IMR-90 (cell line): ENCODE measurements around the gene C1GALT1. TPM values are rescaled to one million over a fixed set of nuclear protein-coding genes. Genes with fewer than 3 reads are reported as not detected.

Experiments used
- ATAC-seq: fragments of 200-7000 bp; cut with Tn5 transposase; 2 replicates; pipeline ENCODE4 v1.9.1; 2020; ENCODE audit warnings: low read depth, mild to moderate bottlenecking, moderate library complexity
- BruUV-seq: library from RNA; stranded (reverse); fragments of 400-500 nt; replicated peaks from 2 replicates; lab custom pipeline; 2021; lab: Mats Ljungman, UMichigan
- CTCF ChIA-PET: fragments of 300-600 bp; formaldehyde crosslinking; extraction: SDS; loops from one replicate; lab custom pipeline; 2021; ENCODE audit warnings: antibody characterized with exemption; lab: Yijun Ruan, JAX
- POLR2A ChIA-PET: fragments of 300-600 bp; sonication (Branson Sonifier 250); formaldehyde crosslinking; loops from one replicate; lab custom pipeline; 2022; ENCODE audit warnings: antibody characterized with exemption; ENCODE audit not compliant: unreplicated experiment; lab: Charles Lee
- DNase-seq: peaks from one replicate; pipeline ENCODE4 v3.0.0; 2013
- H2AFZ ChIP-seq: replicated peaks from 2 replicates; pipeline ENCODE3; 2013; ENCODE audit warnings: low read length, mild to moderate bottlenecking; ENCODE audit not compliant: poor library complexity
- H2AK5ac ChIP-seq: 2 replicates; pipeline ENCODE4 v1.6.1; 2013; ENCODE audit warnings: low read depth, low read length, inconsistent platforms
- H2AK9ac ChIP-seq: replicated peaks from 2 replicates; pipeline ENCODE3; 2013; ENCODE audit warnings: mild to moderate bottlenecking, low read depth, low read length, moderate library complexity; ENCODE audit not compliant: poor library complexity
- H2BK120ac ChIP-seq: 2 replicates; pipeline ENCODE4 v1.6.1; 2013; ENCODE audit warnings: low read depth, low read length, inconsistent platforms
- H2BK15ac ChIP-seq: 3 replicates; pipeline ENCODE4 v1.6.1; 2013; ENCODE audit warnings: low read depth, low read length, inconsistent platforms
- H2BK20ac ChIP-seq: 2 replicates; pipeline ENCODE4 v1.6.1; 2013; ENCODE audit warnings: low read depth, mild to moderate bottlenecking, inconsistent platforms, low read length, moderate library complexity
- H2BK5ac ChIP-seq: 2 replicates; pipeline ENCODE4 v1.6.1; 2013; ENCODE audit warnings: mild to moderate bottlenecking, low read depth, low read length, inconsistent platforms; ENCODE audit not compliant: poor library complexity, severe bottlenecking
- H3K14ac ChIP-seq: replicated peaks from 2 replicates; pipeline ENCODE4 v1.6.1; 2013; ENCODE audit warnings: low read depth, low read length, inconsistent platforms
- H3K18ac ChIP-seq: 2 replicates; pipeline ENCODE4 v1.6.1; 2013; ENCODE audit warnings: low read depth, low read length, control low read depth
- H3K23ac ChIP-seq: 2 replicates; pipeline ENCODE4 v1.6.1; 2013; ENCODE audit warnings: low read depth, low read length, inconsistent platforms
- H3K27ac ChIP-seq: 2 replicates; pipeline ENCODE4 v1.5.1; 2013; ENCODE audit warnings: mild to moderate bottlenecking, control low read depth, low read length; ENCODE audit not compliant: insufficient read depth
- H3K27me3 ChIP-seq: 2 replicates; pipeline ENCODE4 v1.6.1; 2013; ENCODE audit warnings: low read length; ENCODE audit not compliant: control insufficient read depth, insufficient read depth
- H3K36me3 ChIP-seq: 2 replicates; pipeline ENCODE4 v1.6.1; 2013; ENCODE audit warnings: low read length, mixed read lengths; ENCODE audit not compliant: control insufficient read depth, insufficient read depth
- H3K4ac ChIP-seq: 2 replicates; pipeline ENCODE4 v1.6.1; 2013; ENCODE audit warnings: low read depth, low read length, inconsistent platforms
- H3K4me1 ChIP-seq: 2 replicates; pipeline ENCODE4 v1.6.1; 2013; ENCODE audit warnings: low read length, mixed read lengths; ENCODE audit not compliant: control insufficient read depth, insufficient read depth
- H3K4me2 ChIP-seq: 2 replicates; pipeline ENCODE4 v1.6.1; 2013; ENCODE audit warnings: low read depth, mild to moderate bottlenecking, control low read depth, low read length, moderate library complexity
- H3K4me3 ChIP-seq: 2 replicates; pipeline ENCODE4 v1.5.1; 2013; ENCODE audit warnings: low read depth, mild to moderate bottlenecking, control low read depth, low read length, moderate library complexity; ENCODE audit not compliant: insufficient read depth
- H3K56ac ChIP-seq: 2 replicates; pipeline ENCODE4 v1.6.1; 2013; ENCODE audit warnings: low read length, inconsistent platforms; ENCODE audit not compliant: insufficient read depth; ENCODE audit errors: extremely low read depth
- H3K79me1 ChIP-seq, 2 experiments: 2 replicates each; pipeline ENCODE4 v1.6.1; 2013; ENCODE audit warnings: low read length in 2 of 2, inconsistent platforms in 1 of 2, low read depth in 1 of 2
- H3K9ac ChIP-seq: 2 replicates; pipeline ENCODE4 v1.6.1; 2013; ENCODE audit warnings: low read depth, low read length, control low read depth
- H3K9me1 ChIP-seq: 2 replicates; pipeline ENCODE4 v1.6.1; 2013; ENCODE audit warnings: low read length, inconsistent platforms; ENCODE audit not compliant: insufficient read depth
- H3K9me3 ChIP-seq: 2 replicates; pipeline ENCODE4 v1.6.1; 2013; ENCODE audit warnings: low read length; ENCODE audit not compliant: control insufficient read depth, insufficient read depth
- H4K20me1 ChIP-seq: 2 replicates; pipeline ENCODE4 v1.6.1; 2013; ENCODE audit warnings: low read length, inconsistent platforms; ENCODE audit not compliant: insufficient read depth
- H4K5ac ChIP-seq: 2 replicates; pipeline ENCODE4 v1.6.1; 2013; ENCODE audit warnings: mild to moderate bottlenecking, low read depth, low read length, control low read depth
- H4K8ac ChIP-seq, 2 experiments: 2 replicates each; pipeline ENCODE4 v1.6.1; 2013; ENCODE audit warnings: low read depth in 2 of 2, low read length in 2 of 2, control low read depth in 1 of 2, inconsistent platforms in 1 of 2
- H4K91ac ChIP-seq: 2 replicates; pipeline ENCODE4 v1.6.1; 2013; ENCODE audit warnings: low read depth, low read length, inconsistent platforms; ENCODE audit not compliant: insufficient read depth
- BHLHE40 ChIP-seq: fragments of 150-350 bp; IDR thresholded peaks from 2 replicates; pipeline ENCODE4 v1.6.1; 2016; ENCODE audit warnings: mild to moderate bottlenecking, low read depth, low read length
- CEBPB ChIP-seq: IDR thresholded peaks from 2 replicates; pipeline ENCODE4 v1.6.1; 2012; ENCODE audit warnings: low read depth, low read length, improper control_type of control experiment
- CHD1 ChIP-seq: IDR thresholded peaks from 2 replicates; pipeline ENCODE4 v1.6.1; 2012; ENCODE audit warnings: low read depth, low read length, improper control_type of control experiment
- CTCF ChIP-seq: conservative IDR thresholded peaks from 2 replicates; pipeline ENCODE4 v1.5.1; 2012; ENCODE audit warnings: mild to moderate bottlenecking, low read depth, low read length, improper control_type of control experiment
- FOS ChIP-seq: fragments of 150-350 bp; IDR thresholded peaks from 2 replicates; pipeline ENCODE4 v1.6.1; 2016; ENCODE audit warnings: low read depth, low read length
- MAFK ChIP-seq: IDR thresholded peaks from 2 replicates; pipeline ENCODE4 v1.6.1; 2012; ENCODE audit warnings: low read depth, low read length, improper control_type of control experiment
- MAZ ChIP-seq: IDR thresholded peaks from 2 replicates; pipeline ENCODE4 v1.6.1; 2012; ENCODE audit warnings: low read depth, mild to moderate bottlenecking, low read length, improper control_type of control experiment, moderate library complexity, borderline replicate concordance
- MXI1 ChIP-seq: IDR thresholded peaks from 2 replicates; pipeline ENCODE4 v1.6.1; 2012; ENCODE audit warnings: low read depth, mild to moderate bottlenecking, low read length, moderate library complexity, borderline replicate concordance
- NFE2L2 ChIP-seq: fragments of 150-350 bp; IDR thresholded peaks from 2 replicates; pipeline ENCODE4 v1.6.1; 2016; ENCODE audit warnings: low read depth, mild to moderate bottlenecking, low read length
- POLR2A ChIP-seq: IDR thresholded peaks from 2 replicates; pipeline ENCODE4 v1.6.1; 2012; ENCODE audit warnings: mild to moderate bottlenecking, low read depth, low read length
- RAD21 ChIP-seq: IDR thresholded peaks from 2 replicates; pipeline ENCODE4 v1.6.1; 2012; ENCODE audit warnings: low read length, improper control_type of control experiment
- RCOR1 ChIP-seq: IDR thresholded peaks from 2 replicates; pipeline ENCODE4 v1.6.1; 2012; ENCODE audit warnings: mild to moderate bottlenecking, low read length, improper control_type of control experiment; ENCODE audit not compliant: insufficient replicate concordance
- RFX5 ChIP-seq: IDR thresholded peaks from 2 replicates; pipeline ENCODE4 v1.8.0; 2012; ENCODE audit warnings: low read depth, mild to moderate bottlenecking, low read length, moderate library complexity
- SMC3 ChIP-seq: fragments of 150-350 bp; IDR thresholded peaks from 2 replicates; pipeline ENCODE4 v1.6.1; 2016; ENCODE audit warnings: low read depth, mild to moderate bottlenecking, antibody characterized with exemption, low read length, moderate library complexity
- WGBS, 2 experiments: methylation state at CpG; one replicate each; pipeline versions ENCODE4 v1.1.5 to v1.1.7; 2013; ENCODE audit warnings: missing lambda C conversion rate in 2 of 2; ENCODE audit not compliant: insufficient read length in 1 of 2; ENCODE audit errors: extremely low coverage in 2 of 2; 5-methylcytosine and 5-hydroxymethylcytosine counted together
- dilution Hi-C: fragments of 300-500 bp; cut with HindIII; formaldehyde crosslinking; loops from one replicate; pipeline ENCODE4 v1.14.3; 2018; ENCODE audit warnings: low sequenced_read_pairs; ENCODE audit not compliant: unreplicated experiment
- in situ Hi-C: fragments of 300-500 bp; cut with MboI; formaldehyde crosslinking; loops from 3 replicates; pipeline ENCODE4 v1.14.3; 2019; ENCODE audit warnings: low sequenced_read_pairs, inconsistent platforms, mixed read lengths
- intact Hi-C: fragments of 100-400 bp; cut with micrococcal nuclease; formaldehyde crosslinking; loops from 2 replicates; pipeline ENCODE4 v1.10.0; 2022
- polyA plus RNA-seq, 3 experiments: library from polyadenylated mRNA; depleted of rRNA; stranded (reverse); fragments of >200 nt; gene quantifications; 2 replicates each; pipeline ENCODE4 v1.2.3, GENCODE V29; 2012; ENCODE audit warnings: low replicate concordance in 1 of 3
- total RNA-seq: library from RNA; depleted of rRNA; stranded (reverse); fragments of >200 nt; gene quantifications from 2 replicates; pipeline ENCODE4 v1.2.3, GENCODE V29; 2012
- TF ChIP-seq, protein P1 (sequence below): fragments of 150-350 bp; IDR thresholded peaks from 2 replicates; pipeline ENCODE4 v1.6.1; 2017; ENCODE audit warnings: mild to moderate bottlenecking, antibody characterized with exemption, low read length, low read depth
- TF ChIP-seq, protein P2 (sequence below): fragments of 150-350 bp; IDR thresholded peaks from 2 replicates; pipeline ENCODE4 v1.6.1; 2016; ENCODE audit warnings: low read depth, mild to moderate bottlenecking, low read length, moderate library complexity, borderline replicate concordance

C1GALT1 gene
- total and polyA plus RNA-seq, 2 of the 4 experiments (the other 2 are of a cell fraction) = 11.6 to 12.2 TPM

GRCh38 chr7:7178081-7178480 is 4.3 kb upstream of the C1GALT1 start:
- no peak overlapping the region for H3K14ac ChIP-seq
- no peaks in the 10 kb centered on the region for H4K20me1 ChIP-seq
- H4K91ac ChIP-seq = no peak overlapping the region
- no peak overlapping the region for H3K4me3 ChIP-seq
- H2AFZ ChIP-seq = no peak overlapping the region
- H3K18ac ChIP-seq = no peak overlapping the region
- H3K4me1 ChIP-seq = peaks cover 3% of the 10 kb centered on the region
- H2BK120ac ChIP-seq = no peak overlapping the region; the same call in 1 of the 2 replicates
- no peak overlapping the region for H3K9ac ChIP-seq
- H2AK9ac ChIP-seq = no peak overlapping the region
- no peaks in the 10 kb centered on the region for H3K27me3 ChIP-seq
- H4K5ac ChIP-seq = no peak overlapping the region
- H2BK5ac ChIP-seq = no peak overlapping the region
- no peaks in the 10 kb centered on the region; the same call in 1 of the 2 replicates for H3K9me3 ChIP-seq
- BruUV-seq = no TSS peak
- H2BK15ac ChIP-seq = no peak overlapping the region
- no peak overlapping the region for H2AK5ac ChIP-seq
- H2BK20ac ChIP-seq = no peak overlapping the region
- H3K4me2 ChIP-seq = no peak overlapping the region
- intact Hi-C loops = no loop called here
- dilution Hi-C loops = no loop called here
- H3K4ac ChIP-seq = no peak overlapping the region
- H3K56ac ChIP-seq = no peak overlapping the region
- TF ChIP-seq RAD21 = no peak
- TF ChIP-seq, protein P1, sequence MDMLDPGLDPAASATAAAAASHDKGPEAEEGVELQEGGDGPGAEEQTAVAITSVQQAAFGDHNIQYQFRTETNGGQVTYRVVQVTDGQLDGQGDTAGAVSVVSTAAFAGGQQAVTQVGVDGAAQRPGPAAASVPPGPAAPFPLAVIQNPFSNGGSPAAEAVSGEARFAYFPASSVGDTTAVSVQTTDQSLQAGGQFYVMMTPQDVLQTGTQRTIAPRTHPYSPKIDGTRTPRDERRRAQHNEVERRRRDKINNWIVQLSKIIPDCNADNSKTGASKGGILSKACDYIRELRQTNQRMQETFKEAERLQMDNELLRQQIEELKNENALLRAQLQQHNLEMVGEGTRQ = no peak
- TF ChIP-seq, protein P2, sequence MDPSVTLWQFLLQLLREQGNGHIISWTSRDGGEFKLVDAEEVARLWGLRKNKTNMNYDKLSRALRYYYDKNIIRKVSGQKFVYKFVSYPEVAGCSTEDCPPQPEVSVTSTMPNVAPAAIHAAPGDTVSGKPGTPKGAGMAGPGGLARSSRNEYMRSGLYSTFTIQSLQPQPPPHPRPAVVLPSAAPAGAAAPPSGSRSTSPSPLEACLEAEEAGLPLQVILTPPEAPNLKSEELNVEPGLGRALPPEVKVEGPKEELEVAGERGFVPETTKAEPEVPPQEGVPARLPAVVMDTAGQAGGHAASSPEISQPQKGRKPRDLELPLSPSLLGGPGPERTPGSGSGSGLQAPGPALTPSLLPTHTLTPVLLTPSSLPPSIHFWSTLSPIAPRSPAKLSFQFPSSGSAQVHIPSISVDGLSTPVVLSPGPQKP = no peak
- no peak for TF ChIP-seq MXI1
- TF ChIP-seq SMC3 = no peak
- no peak for TF ChIP-seq CEBPB
- no peak for TF ChIP-seq FOS
- no peak for TF ChIP-seq CTCF
- TF ChIP-seq NFE2L2 = no peak
- no peak for TF ChIP-seq RCOR1
- no peak for TF ChIP-seq MAFK
- TF ChIP-seq BHLHE40 = no peak
- TF ChIP-seq MAZ = no peak
- TF ChIP-seq RFX5 = no peak
- TF ChIP-seq CHD1 = no peak
- no peak for TF ChIP-seq POLR2A
- in situ Hi-C loops = no loop called here
- H4K8ac ChIP-seq = no peak overlapping the region
- ChIA-PET POLR2A (no interaction called here), CTCF (no interaction called here)
- H3K36me3 ChIP-seq = no peaks in the 10 kb centered on the region
- H3K79me1 ChIP-seq = peaks cover 3 to 5% of the 10 kb centered on the region in 2 experiments; a peak in 2 of 4 replicates
- 100% methylated on average over 1 of the region's 2 CpGs; no CpG with 5 or more reads in 1 of the 2 experiments for WGBS, 2 experiments
- ATAC-seq = no peak
- no peak for DNase-seq
- H3K27ac ChIP-seq = no peak overlapping the region
- no peak overlapping the region for H3K23ac ChIP-seq
- peaks cover 7% of the 10 kb centered on the region for H3K9me1 ChIP-seq
